GM12875 (cell line): ENCODE measurements around the gene TIMM21.

Source experiments
- H3K4me3 ChIP-seq: one replicate; pipeline ENCODE4 v1.5.1; 2011; ENCODE audit warnings: low read depth, low read length, control low read depth
- CTCF ChIP-seq: IDR thresholded peaks from 2 replicates; pipeline ENCODE4 v1.5.1; 2011; ENCODE audit warnings: low read depth, mild to moderate bottlenecking, control low read depth, inconsistent platforms, low read length, moderate library complexity, borderline replicate concordance; ENCODE audit not compliant: insufficient read depth

TIMM21 gene

GRCh38 chr18:74172697-74173433 is 24.5 kb downstream of the TIMM21 start:
- H3K4me3 ChIP-seq, result no peak overlapping the region
- TF ChIP-seq CTCF, result no peak

- TF ChIP-seq CTCF, result no peak
- no peak overlapping the region for H3K4me3 ChIP-seq
Observed at GRCh38 chr18:74173434-74173750, 25.1 kb downstream of the TIMM21 start.

- no peak overlapping the region for H3K4me3 ChIP-seq
- TF ChIP-seq CTCF, result no peak
Observed at GRCh38 chr18:74175658-74176057, 27.3 kb downstream of the TIMM21 start.

GRCh38 chr18:74178884-74179283 is 30.6 kb downstream of the TIMM21 start:
- no peak for TF ChIP-seq CTCF
- H3K4me3 ChIP-seq, result no peak overlapping the region

- TF ChIP-seq CTCF, result no peak
- H3K4me3 ChIP-seq, result no peak overlapping the region
Observed at GRCh38 chr18:74179623-74180199, 31.4 kb downstream of the TIMM21 start.

- TF ChIP-seq CTCF, result no peak
- no peak overlapping the region for H3K4me3 ChIP-seq
Observed at GRCh38 chr18:74182335-74182734, 34.0 kb downstream of the TIMM21 start.

- TF ChIP-seq CTCF, result no peak
- no peak overlapping the region for H3K4me3 ChIP-seq
Observed at GRCh38 chr18:74183130-74183529, 34.8 kb downstream of the TIMM21 start.
